ENCODE results near the gene ACR. TPM values are rescaled to one million over a fixed set of nuclear protein-coding genes. Genes with fewer than 3 reads are reported as not detected.
A peak's percentile ranks its signal among the peaks of the same experiment; 100 is the strongest.

Gene ACR
- total and polyA plus RNA-seq, 8 donors = 0.27 to 1.4 (median 0.56) TPM; not detected in 1

DNA sequence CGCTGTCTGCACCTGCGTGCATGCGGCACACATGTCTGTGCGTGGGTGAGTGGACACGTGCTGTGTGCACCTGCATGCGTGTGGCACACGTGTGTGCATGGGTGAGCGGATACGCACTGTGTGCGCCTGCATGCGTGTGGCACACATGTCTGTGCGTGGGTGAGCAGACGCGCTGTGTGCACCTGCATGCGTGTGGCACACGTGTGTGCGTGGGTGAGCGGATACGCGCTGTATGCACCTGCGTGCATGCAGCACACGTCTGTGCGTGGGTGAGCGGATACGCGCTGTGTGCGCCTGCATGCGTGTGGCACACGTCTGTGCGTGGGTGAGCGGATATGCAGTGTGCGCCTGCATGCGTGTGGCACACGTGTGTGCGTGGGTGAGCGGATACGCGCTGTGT lies 27.1 kb upstream of the ACR start:
- Histone ChIP-seq H3K27me3 (no peaks in the 10 kb centered on the region), H3K36me3 (peaks cover 0 to 10% of the 10 kb centered on the region in 2 donors), H3K9me3 (no peaks in the 10 kb centered on the region), H3K27ac (no peak overlapping the region), H3K4me1 (peaks cover 0 to 14% of the 10 kb centered on the region in 2 donors), H3K4me3 (no peak overlapping the region)
- ATAC-seq (no peak), DNase-seq (peak in 1 of 4 donors; percentile 71)
- intact Hi-C loops (cut with DNase I) = no loop called here
- TF ChIP-seq, protein P1, sequence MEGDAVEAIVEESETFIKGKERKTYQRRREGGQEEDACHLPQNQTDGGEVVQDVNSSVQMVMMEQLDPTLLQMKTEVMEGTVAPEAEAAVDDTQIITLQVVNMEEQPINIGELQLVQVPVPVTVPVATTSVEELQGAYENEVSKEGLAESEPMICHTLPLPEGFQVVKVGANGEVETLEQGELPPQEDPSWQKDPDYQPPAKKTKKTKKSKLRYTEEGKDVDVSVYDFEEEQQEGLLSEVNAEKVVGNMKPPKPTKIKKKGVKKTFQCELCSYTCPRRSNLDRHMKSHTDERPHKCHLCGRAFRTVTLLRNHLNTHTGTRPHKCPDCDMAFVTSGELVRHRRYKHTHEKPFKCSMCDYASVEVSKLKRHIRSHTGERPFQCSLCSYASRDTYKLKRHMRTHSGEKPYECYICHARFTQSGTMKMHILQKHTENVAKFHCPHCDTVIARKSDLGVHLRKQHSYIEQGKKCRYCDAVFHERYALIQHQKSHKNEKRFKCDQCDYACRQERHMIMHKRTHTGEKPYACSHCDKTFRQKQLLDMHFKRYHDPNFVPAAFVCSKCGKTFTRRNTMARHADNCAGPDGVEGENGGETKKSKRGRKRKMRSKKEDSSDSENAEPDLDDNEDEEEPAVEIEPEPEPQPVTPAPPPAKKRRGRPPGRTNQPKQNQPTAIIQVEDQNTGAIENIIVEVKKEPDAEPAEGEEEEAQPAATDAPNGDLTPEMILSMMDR (IDR thresholded peaks at IDR 0.05) = no peak

DNA sequence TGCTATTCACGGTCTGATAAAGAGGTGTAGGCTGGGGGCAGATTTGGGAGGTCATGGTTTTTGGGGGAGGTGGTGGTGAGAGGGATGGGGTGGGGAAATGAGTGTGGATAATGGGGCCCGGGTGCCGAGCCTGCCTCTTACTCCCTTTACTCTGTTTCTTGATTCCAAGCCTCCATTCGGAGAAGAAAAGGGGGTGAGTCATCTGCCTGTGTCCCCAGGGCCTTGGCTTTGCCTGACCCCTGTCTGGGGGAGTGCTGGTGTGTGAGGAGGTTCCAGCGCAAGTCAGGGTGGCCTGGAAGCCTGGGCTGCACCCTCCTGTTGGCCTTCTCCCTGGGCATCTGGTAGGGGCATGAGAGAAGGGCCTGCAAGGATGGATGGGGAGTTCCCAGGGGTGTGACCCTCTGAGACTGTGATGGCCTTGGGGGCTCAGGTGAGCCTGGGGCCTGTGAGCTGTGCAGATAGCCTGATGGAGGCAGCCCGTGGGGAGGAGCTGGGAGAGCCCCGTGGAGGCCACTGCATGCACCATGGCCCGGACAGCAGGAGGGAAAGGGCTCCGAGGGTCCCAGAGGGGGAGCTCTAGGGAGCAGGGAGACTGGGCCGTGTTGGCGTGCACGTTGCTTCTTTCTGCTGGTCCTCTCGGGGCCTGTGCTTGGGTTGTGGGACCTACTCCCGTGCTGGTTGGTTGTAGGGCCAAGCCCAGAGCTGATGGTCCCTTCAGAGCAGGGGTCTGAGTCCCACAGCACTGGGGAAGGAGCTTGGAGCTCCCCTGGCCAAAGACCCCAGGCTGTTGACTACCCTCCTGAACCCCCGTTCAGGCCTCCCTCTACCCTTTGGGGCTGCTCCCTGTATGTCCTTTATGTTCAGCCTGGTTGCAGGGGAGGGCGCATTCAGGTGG lies 26.3 kb upstream of the ACR start:
- TF ChIP-seq, protein P1 (IDR thresholded peaks at IDR 0.05) = no peak
- H3K4me1 ChIP-seq = peaks cover 0 to 14% of the 10 kb centered on the region in 2 donors
- peaks cover 0 to 10% of the 10 kb centered on the region in 2 donors for H3K36me3 ChIP-seq
- no peaks in the 10 kb centered on the region for H3K27me3 ChIP-seq
- no peak overlapping the region for H3K27ac ChIP-seq
- no peaks in the 10 kb centered on the region for H3K9me3 ChIP-seq
- no peak overlapping the region for H3K4me3 ChIP-seq
- ATAC-seq (no peak), DNase-seq (peak in 1 of 4 donors; percentile 39)
- intact Hi-C loops (cut with DNase I) = no loop called here

DNA sequence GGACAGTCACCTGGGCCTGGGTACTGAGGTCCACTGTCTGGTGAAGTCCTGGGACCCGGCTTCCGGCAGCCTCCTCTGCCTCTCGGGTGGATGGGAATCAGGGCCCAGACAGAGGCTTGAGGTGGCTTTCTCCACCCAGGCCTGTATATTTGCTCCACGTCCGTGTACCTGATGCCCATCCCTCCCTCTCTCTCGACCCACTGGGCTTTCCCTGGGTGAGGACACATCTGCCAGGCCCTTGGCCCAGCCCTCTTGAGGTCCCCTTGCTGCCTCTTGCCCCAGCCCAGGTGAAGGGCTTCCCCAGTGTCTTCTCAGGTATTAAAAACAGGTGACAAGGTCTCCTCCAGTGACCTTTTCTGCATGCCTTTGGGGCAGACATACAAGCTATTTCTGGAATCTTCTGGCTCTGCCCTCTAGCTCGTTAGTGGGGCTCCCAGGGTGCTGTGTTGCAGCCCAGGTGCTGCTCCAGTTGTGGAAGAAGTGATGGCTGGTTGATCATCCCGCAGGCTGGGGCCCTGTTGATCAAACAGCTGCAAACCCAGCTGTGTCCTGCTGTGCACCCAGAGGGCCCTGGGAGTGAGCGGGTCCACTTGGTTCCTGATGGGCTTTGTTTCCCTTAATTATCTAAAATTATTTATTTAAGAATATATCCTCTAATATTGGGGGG lies 25.5 kb upstream of the ACR start:
- Histone ChIP-seq H3K27me3 (no peaks in the 10 kb centered on the region), H3K27ac (no peak overlapping the region), H3K9me3 (no peaks in the 10 kb centered on the region), H3K4me1 (peaks cover 0 to 14% of the 10 kb centered on the region in 2 donors), H3K36me3 (peaks cover 0 to 16% of the 10 kb centered on the region in 2 donors), H3K4me3 (no peak overlapping the region)
- TF ChIP-seq, protein P1 (IDR thresholded peaks at IDR 0.05) = no peak
- DNase-seq (peak in 1 of 4 donors; percentile 63), ATAC-seq (no peak)
- intact Hi-C loops (cut with DNase I) = no loop called here

DNA sequence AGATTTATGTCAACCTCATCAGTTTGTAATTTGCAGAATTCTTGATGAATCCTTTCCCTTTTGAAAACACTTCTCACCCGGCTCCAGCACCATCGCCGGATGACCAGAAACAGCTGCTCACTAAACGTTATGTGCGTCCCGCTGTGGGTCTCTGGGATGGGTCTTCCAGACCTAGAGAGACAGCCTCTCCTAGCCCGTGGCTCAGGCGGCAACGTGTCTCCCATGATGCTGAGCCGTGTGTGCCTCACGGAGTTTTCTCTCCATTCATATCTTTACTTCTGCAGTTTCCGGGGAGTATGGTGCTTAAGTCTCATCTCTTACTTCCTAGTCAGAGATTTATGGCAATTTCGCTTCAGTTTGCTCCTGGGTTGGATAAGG lies 25.0 kb upstream of the ACR start:
- no peak for DNase-seq
- intact Hi-C loops (cut with DNase I) = no loop called here
- peaks cover 0 to 14% of the 10 kb centered on the region in 2 donors for H3K4me1 ChIP-seq
- H3K4me3 ChIP-seq = no peak overlapping the region
- no peak overlapping the region for H3K27ac ChIP-seq
- TF ChIP-seq, protein P1 (IDR thresholded peaks at IDR 0.05) = no peak
- H3K27me3 ChIP-seq = no peaks in the 10 kb centered on the region
- ATAC-seq = no peak
- no peaks in the 10 kb centered on the region for H3K9me3 ChIP-seq
- peaks cover 0 to 19% of the 10 kb centered on the region in 2 donors for H3K36me3 ChIP-seq

DNA sequence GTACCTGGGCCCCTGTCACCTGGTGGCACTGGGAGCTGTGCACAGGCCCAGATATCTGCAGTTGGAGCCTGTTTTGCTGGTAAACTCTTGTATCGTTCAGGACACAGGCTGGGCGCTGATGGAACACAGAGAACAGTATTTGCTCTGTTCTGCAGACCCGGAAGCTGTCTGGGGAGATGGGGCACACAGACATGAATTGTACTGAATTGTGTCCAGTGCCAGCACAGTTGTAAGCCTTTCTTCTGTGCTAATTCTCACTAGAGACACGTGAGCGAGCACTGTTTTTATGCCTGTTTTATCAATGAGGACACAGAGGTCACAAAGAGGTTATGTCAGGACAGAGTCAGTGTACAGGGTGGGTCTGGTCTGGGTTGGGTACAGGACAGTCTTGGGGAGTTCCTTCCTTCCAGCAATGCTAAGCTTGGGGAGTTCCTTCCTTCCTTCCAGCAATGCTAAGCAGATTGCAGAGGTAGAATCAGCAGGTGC lies 24.4 kb upstream of the ACR start:
- no peak for ATAC-seq
- no peaks in the 10 kb centered on the region for H3K27me3 ChIP-seq
- no peaks in the 10 kb centered on the region for H3K9me3 ChIP-seq
- H3K4me3 ChIP-seq = no peak overlapping the region
- H3K4me1 ChIP-seq = peaks cover 0 to 14% of the 10 kb centered on the region in 2 donors
- intact Hi-C loops (cut with DNase I) = no loop called here
- no peak for DNase-seq
- TF ChIP-seq, protein P1 (IDR thresholded peaks at IDR 0.05) = no peak
- peaks cover 0 to 19% of the 10 kb centered on the region in 2 donors for H3K36me3 ChIP-seq
- H3K27ac ChIP-seq = no peak overlapping the region
